HL-60 (cell line): ENCODE results near the gene RSU1.

Source experiments
- DNase-seq, 2 experiments: peaks; one replicate each; pipeline ENCODE4 v3.0.0-alpha.2; 2010 to 2020; ENCODE audit warnings: low read depth in 1 of 2, low spot score in 1 of 2
- H3K27ac ChIP-seq: fragments of 250-450 bp; sonication (Bioruptor Pico); replicated peaks from 2 replicates; pipeline ENCODE4 v1.5.1; 2020; ENCODE audit warnings: mild to moderate bottlenecking, moderate library complexity
- H3K27me3 ChIP-seq: fragments of 250-450 bp; sonication (Bioruptor Pico); 2 replicates; pipeline ENCODE4 v1.5.1; 2021; ENCODE audit warnings: mild to moderate bottlenecking, moderate library complexity; ENCODE audit not compliant: insufficient read depth, poor library complexity, severe bottlenecking
- H3K4me3 ChIP-seq: replicated peaks from 2 replicates; pipeline ENCODE4 v1.5.1; 2011; ENCODE audit warnings: mild to moderate bottlenecking, control low read depth, low read length; ENCODE audit not compliant: insufficient read depth
- CTCF ChIP-seq: IDR thresholded peaks from one replicate; pipeline ENCODE4 v1.5.1; 2011; ENCODE audit warnings: low read length, control low read depth, inconsistent platforms; ENCODE audit not compliant: insufficient read depth
- GABPA ChIP-seq: IDR thresholded peaks from 2 replicates; pipeline ENCODE4 v1.6.1; 2012; ENCODE audit warnings: low read depth
- POLR2AphosphoS5 ChIP-seq: IDR thresholded peaks from 2 replicates; pipeline ENCODE4 v1.6.1; 2012; ENCODE audit warnings: low read depth
- REST ChIP-seq: IDR thresholded peaks from 2 replicates; pipeline ENCODE4 v1.6.1; 2012; ENCODE audit warnings: low read depth; ENCODE audit not compliant: insufficient replicate concordance
- SPI1 ChIP-seq: IDR thresholded peaks from 2 replicates; pipeline ENCODE4 v1.6.1; 2012; ENCODE audit warnings: low read depth, mild to moderate bottlenecking, borderline replicate concordance

The RSU1 gene

GRCh38 chr10:16773334-16773733 lies 43.9 kb downstream of the RSU1 start:
- no peak overlapping the region for H3K27ac ChIP-seq
- H3K4me3 ChIP-seq, result no peak overlapping the region
- no peaks in the 10 kb centered on the region for H3K27me3 ChIP-seq
- DNase-seq, result no peak
- no peak for TF ChIP-seq REST
- no peak for TF ChIP-seq CTCF
- no peak for TF ChIP-seq POLR2AphosphoS5
- TF ChIP-seq GABPA, result no peak
- no peak for TF ChIP-seq SPI1

GRCh38 chr10:16770670-16771069 lies 46.6 kb downstream of the RSU1 start:
- TF ChIP-seq POLR2AphosphoS5, result no peak
- no peak for TF ChIP-seq SPI1
- TF ChIP-seq CTCF, result no peak
- no peak for TF ChIP-seq REST
- TF ChIP-seq GABPA, result no peak
- no peaks in the 10 kb centered on the region for H3K27me3 ChIP-seq
- no peak for DNase-seq

GRCh38 chr10:16770141-16770540 lies 47.1 kb downstream of the RSU1 start:
- H3K27me3 ChIP-seq, result no peaks in the 10 kb centered on the region
- no peak overlapping the region for H3K27ac ChIP-seq
- DNase-seq, result no peak
- TF ChIP-seq GABPA (no peak), REST (no peak), SPI1 (no peak), POLR2AphosphoS5 (no peak), CTCF (no peak)
- no peak overlapping the region for H3K4me3 ChIP-seq

More at GRCh38 chr10:16770670-16771069, 46.6 kb downstream of the RSU1 start:
- no peak overlapping the region for H3K27ac ChIP-seq
- no peak overlapping the region for H3K4me3 ChIP-seq
